Activated naive CD4-positive, alpha-beta T cell treated with anti-CD3 and anti-CD28 coated beads, Interleukin-2, amount 10 ng/mL, durations not matched to agents 7 days and 5 days (primary cell): ENCODE measurements around the gene PIAS1.
A peak's percentile ranks its signal among the peaks of the same experiment; 100 is the strongest.
"Not testable (repeated sequence)": the region's sequence is repeated elsewhere in the genome, so short reads cannot be mapped to it uniquely, and the experiment has no call there.

Experiments
- CTCF ChIA-PET: fragments of 350-600 bp; sonication (Branson Sonifier 250); formaldehyde crosslinking; loops from one replicate; lab custom pipeline; 2021; ENCODE audit warnings: antibody characterized with exemption; lab: Charles Lee
- DNase-seq: peaks from one replicate; pipeline ENCODE4 v3.0.0-alpha.2; 2020
- H3K27ac Mint-ChIP-seq: one replicate; pipeline ENCODE4 v1.8.0; 2021; ENCODE audit warnings: mild to moderate bottlenecking, moderate library complexity, mixed read lengths
- H3K27me3 Mint-ChIP-seq: one replicate; pipeline ENCODE4 v1.8.0; 2021; ENCODE audit warnings: mild to moderate bottlenecking, mixed read lengths
- H3K36me3 Mint-ChIP-seq: one replicate; pipeline ENCODE4 v1.8.0; 2021; ENCODE audit warnings: mixed read lengths
- H3K4me1 Mint-ChIP-seq: one replicate; pipeline ENCODE4 v1.8.0; 2021; ENCODE audit warnings: mixed read lengths
- H3K4me3 Mint-ChIP-seq: one replicate; pipeline ENCODE4 v1.8.0; 2021; ENCODE audit warnings: mild to moderate bottlenecking, moderate library complexity, mixed read lengths
- H3K9me3 Mint-ChIP-seq: one replicate; pipeline ENCODE4 v1.8.0; 2021; ENCODE audit warnings: mixed read lengths

PIAS1 gene

GRCh38 chr15:68051109-68051508, 3.0 kb upstream of the PIAS1 start:
- no peak overlapping the region for H3K4me3 Mint-ChIP-seq
- CTCF ChIA-PET, result no interaction called here
- peaks cover 2% of the 10 kb centered on the region for H3K9me3 Mint-ChIP-seq
- peaks cover 3% of the 10 kb centered on the region for H3K36me3 Mint-ChIP-seq
- H3K27ac Mint-ChIP-seq, result no peak overlapping the region
- peaks cover 21% of the 10 kb centered on the region for H3K4me1 Mint-ChIP-seq
- DNase-seq, result no peak
- H3K27me3 Mint-ChIP-seq, result peaks cover 22% of the 10 kb centered on the region

GRCh38 chr15:68051907-68052306, 2.2 kb upstream of the PIAS1 start:
- no peak for DNase-seq
- peaks cover 29% of the 10 kb centered on the region for H3K4me1 Mint-ChIP-seq
- no peak overlapping the region for H3K4me3 Mint-ChIP-seq
- H3K9me3 Mint-ChIP-seq, result no peaks in the 10 kb centered on the region
- H3K27ac Mint-ChIP-seq, result no peak overlapping the region
- CTCF ChIA-PET, result no interaction called here
- H3K27me3 Mint-ChIP-seq, result peaks cover 16% of the 10 kb centered on the region
- H3K36me3 Mint-ChIP-seq, result peaks cover 5% of the 10 kb centered on the region

GRCh38 chr15:68052431-68052830, 1.7 kb upstream of the PIAS1 start:
- no peak overlapping the region for H3K4me3 Mint-ChIP-seq
- CTCF ChIA-PET, result no interaction called here

DNA sequence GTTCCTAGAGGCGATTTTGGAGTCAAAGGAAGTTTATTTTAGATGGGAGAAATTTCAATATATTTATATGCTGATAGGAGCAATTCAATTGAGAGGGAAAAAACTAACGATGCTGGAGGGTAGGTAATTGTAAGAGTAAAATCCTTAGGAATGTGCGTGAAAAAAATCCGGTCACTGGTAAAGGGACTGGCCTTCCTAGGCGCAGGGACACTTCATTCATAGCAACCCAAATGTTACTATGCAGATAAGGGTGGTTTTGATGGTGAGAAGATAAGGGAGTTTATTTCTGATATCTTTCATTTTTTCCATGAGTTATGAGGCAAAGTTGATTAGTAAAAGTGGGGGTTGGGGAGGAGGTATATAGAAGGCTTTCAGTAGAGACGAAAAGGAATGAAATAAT, 1.1 kb upstream of the PIAS1 start:
- peaks cover 9% of the 10 kb centered on the region for H3K36me3 Mint-ChIP-seq
- no peak overlapping the region for H3K27ac Mint-ChIP-seq
- CTCF ChIA-PET, result no interaction called here

More at GRCh38 chr15:68052431-68052830, 1.7 kb upstream of the PIAS1 start:
- Mint-ChIP-seq H3K9me3 (no peaks in the 10 kb centered on the region), H3K27ac (no peak overlapping the region), H3K4me1 (peaks cover 34% of the 10 kb centered on the region), H3K36me3 (peaks cover 5% of the 10 kb centered on the region), H3K27me3 (peaks cover 15% of the 10 kb centered on the region)
- no peak for DNase-seq

GRCh38 chr15:68054628-68055223, 611 bp downstream of the PIAS1 start:
- no peaks in the 10 kb centered on the region for H3K9me3 Mint-ChIP-seq
- peak; percentile 69 for DNase-seq
- peak overlapping the region; percentile 89 for H3K4me3 Mint-ChIP-seq
- CTCF ChIA-PET, result interaction anchor here (1.4 to 1.6 kb wide), 2 partner anchors 100 to 156 kb away, joined by 3 to 4 read pairs; no protein-coding TSS in a partner anchor
- H3K27me3 Mint-ChIP-seq, result peaks cover 4% of the 10 kb centered on the region
- peak overlapping the region; percentile 87 for H3K27ac Mint-ChIP-seq
- H3K4me1 Mint-ChIP-seq, result peaks cover 41% of the 10 kb centered on the region
- peaks cover 10% of the 10 kb centered on the region for H3K36me3 Mint-ChIP-seq

More for the DNA sequence above, 1.1 kb upstream of the PIAS1 start:
- Mint-ChIP-seq H3K9me3 (no peaks in the 10 kb centered on the region), H3K4me3 (peak overlapping the region; percentile 4), H3K4me1 (peaks cover 39% of the 10 kb centered on the region), H3K27me3 (peaks cover 9% of the 10 kb centered on the region)
- DNase-seq, result no peak

- Mint-ChIP-seq H3K4me1 (peaks cover 43% of the 10 kb centered on the region), H3K36me3 (peaks cover 11% of the 10 kb centered on the region), H3K27me3 (no peaks in the 10 kb centered on the region), H3K4me3 (peak overlapping the region; percentile 89), H3K9me3 (no peaks in the 10 kb centered on the region), H3K27ac (peak overlapping the region; percentile 87)
- CTCF ChIA-PET, result interaction anchor here (1.4 kb wide), 1 partner anchor 155 kb away, joined by 3 read pairs; no protein-coding TSS in a partner anchor
- DNase-seq, result peak; percentile 70
Observed at GRCh38 chr15:68055224-68055705, 1.1 kb downstream of the PIAS1 start.

DNA sequence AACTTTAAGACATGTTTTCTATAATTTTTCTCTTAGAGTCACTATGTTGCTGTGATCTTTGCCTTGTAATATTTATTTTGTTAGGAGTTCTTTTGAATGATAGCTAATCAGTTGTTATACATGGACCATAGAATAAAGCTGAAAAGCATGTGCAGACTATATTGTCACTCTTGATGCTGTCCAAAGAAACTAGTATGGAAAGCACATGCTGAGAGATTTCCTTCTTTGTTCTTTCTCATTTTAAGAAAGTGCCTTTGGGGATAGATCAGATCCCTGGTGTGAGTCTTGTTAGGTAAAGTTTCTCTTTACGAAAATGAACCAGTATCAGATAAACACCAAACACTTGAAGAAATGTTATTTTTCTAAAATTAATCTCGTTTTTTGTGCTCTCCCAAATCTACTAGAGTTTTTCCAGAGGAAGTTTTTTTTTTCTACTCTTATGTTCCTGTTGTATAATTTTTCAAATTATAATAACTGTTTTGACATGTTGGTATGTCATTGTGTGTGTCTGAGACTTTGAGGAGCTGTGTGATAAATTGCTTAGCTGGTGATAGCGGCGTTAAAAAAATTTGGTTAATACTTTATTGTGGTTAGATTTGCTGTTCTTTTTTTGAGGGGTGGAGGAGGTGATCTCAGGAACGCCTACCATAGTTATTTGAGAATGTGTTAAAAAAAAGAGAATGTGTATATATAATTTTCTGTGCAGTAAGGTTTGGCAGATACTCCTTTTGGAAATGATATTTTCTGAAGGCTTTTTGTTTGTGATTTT, 2.2 kb downstream of the PIAS1 start:
- H3K9me3 Mint-ChIP-seq, result no peaks in the 10 kb centered on the region
- H3K27me3 Mint-ChIP-seq, result no peaks in the 10 kb centered on the region
- H3K27ac Mint-ChIP-seq, result no peak overlapping the region
- H3K36me3 Mint-ChIP-seq, result peaks cover 12% of the 10 kb centered on the region
- peak overlapping the region; percentile 89 for H3K4me3 Mint-ChIP-seq
- peaks cover 44% of the 10 kb centered on the region for H3K4me1 Mint-ChIP-seq
- CTCF ChIA-PET, result no interaction called here
- no peak for DNase-seq

- Mint-ChIP-seq H3K36me3 (peaks cover 13% of the 10 kb centered on the region), H3K27me3 (no peaks in the 10 kb centered on the region), H3K27ac (no peak overlapping the region), H3K4me1 (peaks cover 49% of the 10 kb centered on the region), H3K9me3 (no peaks in the 10 kb centered on the region), H3K4me3 (no peak overlapping the region)
- CTCF ChIA-PET, result interaction anchor here (0.7 kb wide), 1 partner anchor 194 kb away, joined by 3 read pairs; no protein-coding TSS in a partner anchor
- no peak for DNase-seq
Observed at GRCh38 chr15:68057034-68057433, 2.9 kb downstream of the PIAS1 start.

DNA sequence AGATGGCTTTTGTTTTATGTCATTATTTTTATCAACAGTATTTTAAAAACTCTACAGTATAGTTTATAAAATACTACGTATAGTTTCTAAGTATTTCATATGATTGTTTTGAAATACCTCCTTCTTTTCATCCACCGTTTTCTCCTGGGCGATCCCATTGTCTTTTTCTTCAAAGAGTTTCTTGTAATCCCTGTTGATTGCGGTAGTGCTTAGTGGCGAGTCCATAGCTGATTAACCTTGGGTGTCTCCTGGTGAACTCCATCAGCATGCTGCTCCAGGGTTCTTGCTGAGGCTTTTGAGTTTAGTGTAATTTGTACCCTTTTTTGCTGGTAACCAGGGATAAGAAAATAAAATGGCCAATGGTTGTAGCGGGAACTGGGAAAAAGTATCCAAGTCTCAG, 3.6 kb downstream of the PIAS1 start:
- CTCF ChIA-PET, result interaction anchor here (0.7 kb wide), 1 partner anchor 194 kb away, joined by 3 read pairs; no protein-coding TSS in a partner anchor
- no peak for DNase-seq
- Mint-ChIP-seq H3K9me3 (no peaks in the 10 kb centered on the region), H3K27ac (no peak overlapping the region), H3K4me3 (no peak overlapping the region), H3K36me3 (peaks cover 15% of the 10 kb centered on the region), H3K27me3 (no peaks in the 10 kb centered on the region), H3K4me1 (peaks cover 45% of the 10 kb centered on the region)

DNA sequence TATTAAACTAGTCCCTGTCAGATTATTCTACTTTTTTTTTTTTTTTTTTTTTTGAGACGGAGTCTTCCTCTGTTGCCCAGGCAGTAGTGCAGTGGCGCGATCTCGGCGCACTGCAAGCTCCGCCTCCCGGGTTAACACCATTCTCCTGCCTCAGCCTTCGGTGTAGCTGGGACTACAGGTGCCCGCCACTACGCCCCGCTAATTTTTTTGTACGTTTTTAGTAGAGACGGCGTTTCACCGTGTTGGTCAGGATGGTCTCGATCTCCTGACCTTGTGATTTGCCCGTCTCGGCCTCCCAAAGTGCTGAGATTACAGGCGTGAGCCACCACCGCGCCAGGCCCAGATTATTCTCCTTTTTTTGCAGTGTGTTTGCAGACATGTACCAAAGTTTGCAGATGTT, 4.9 kb downstream of the PIAS1 start:
- CTCF ChIA-PET, H3K4me3 Mint-ChIP-seq, H3K27me3 Mint-ChIP-seq, DNase-seq, H3K27ac Mint-ChIP-seq, H3K9me3 Mint-ChIP-seq: not testable (repeated sequence)
- Mint-ChIP-seq H3K4me1 (peaks cover 33% of the 10 kb centered on the region), H3K36me3 (peaks cover 17% of the 10 kb centered on the region)

- no peak for DNase-seq
- H3K4me3 Mint-ChIP-seq, result no peak overlapping the region
- peaks cover 17% of the 10 kb centered on the region for H3K36me3 Mint-ChIP-seq
- CTCF ChIA-PET, result no interaction called here
- no peaks in the 10 kb centered on the region for H3K27me3 Mint-ChIP-seq
- no peaks in the 10 kb centered on the region for H3K9me3 Mint-ChIP-seq
- no peak overlapping the region for H3K27ac Mint-ChIP-seq
- peaks cover 33% of the 10 kb centered on the region for H3K4me1 Mint-ChIP-seq
Observed at GRCh38 chr15:68059630-68060029, 5.5 kb downstream of the PIAS1 start.

GRCh38 chr15:68061171-68061570, 7.1 kb downstream of the PIAS1 start:
- Mint-ChIP-seq H3K9me3 (no peaks in the 10 kb centered on the region), H3K36me3 (peaks cover 15% of the 10 kb centered on the region), H3K4me3 (no peak overlapping the region), H3K4me1 (peaks cover 28% of the 10 kb centered on the region), H3K27me3 (no peaks in the 10 kb centered on the region), H3K27ac (no peak overlapping the region)
- DNase-seq, result no peak
- CTCF ChIA-PET, result no interaction called here

- Mint-ChIP-seq H3K4me3 (no peak overlapping the region), H3K9me3 (no peaks in the 10 kb centered on the region), H3K27ac (no peak overlapping the region), H3K4me1 (peaks cover 23% of the 10 kb centered on the region), H3K27me3 (no peaks in the 10 kb centered on the region), H3K36me3 (peaks cover 13% of the 10 kb centered on the region)
- DNase-seq, result no peak
- CTCF ChIA-PET, result no interaction called here
Observed at GRCh38 chr15:68061602-68062001, 7.5 kb downstream of the PIAS1 start.

DNA sequence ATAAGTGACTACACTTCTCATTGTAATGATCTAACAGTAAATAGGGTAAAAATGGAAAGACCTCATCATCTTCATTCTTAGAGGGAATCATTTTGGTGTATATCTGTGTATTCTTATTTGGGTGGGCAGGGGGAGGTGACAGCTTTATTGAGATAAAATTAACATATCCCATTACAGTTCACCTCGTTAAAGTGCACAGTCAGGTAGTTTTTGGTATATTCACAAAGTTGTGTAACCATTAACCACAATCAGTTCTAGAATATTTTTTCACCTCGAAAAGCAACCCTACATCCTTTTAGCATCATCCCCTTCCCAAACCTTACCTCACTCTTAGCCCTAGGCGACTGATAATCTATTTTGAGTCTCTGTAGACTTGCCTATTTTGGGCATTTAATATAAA, 8.1 kb downstream of the PIAS1 start:
- H3K4me1 Mint-ChIP-seq, result peaks cover 17% of the 10 kb centered on the region
- H3K36me3 Mint-ChIP-seq, result peaks cover 13% of the 10 kb centered on the region
- no peaks in the 10 kb centered on the region for H3K9me3 Mint-ChIP-seq
- DNase-seq, result no peak
- H3K4me3 Mint-ChIP-seq, result no peak overlapping the region
- H3K27me3 Mint-ChIP-seq, result no peaks in the 10 kb centered on the region
- H3K27ac Mint-ChIP-seq, result no peak overlapping the region
- CTCF ChIA-PET, result no interaction called here
